Peyer's patch (tissue), 4 donors: ENCODE data around the gene BTBD16.

Experiments used
- POLR2A ChIP-seq, 2 donors: fragments of 450-650 bp; IDR thresholded peaks; one replicate each; pipeline ENCODE4 v1.5.1; 2017; ENCODE audit warnings: antibody characterized with exemption in 2 of 2, mild to moderate bottlenecking in 2 of 2, moderate library complexity in 2 of 2
- TF ChIP-seq, protein P1 (sequence below), 6 experiments: fragments of 450-650 bp in 4 of 6; fragments of 200-600 bp in 2 of 6; sonication (generic) in 1 of 6; IDR thresholded peaks; one replicate each; pipeline ENCODE4 v1.5.1; 2017 to 2019; ENCODE audit warnings: antibody characterized with exemption in 6 of 6, mild to moderate bottlenecking in 3 of 6, moderate library complexity in 1 of 6

DNA sequence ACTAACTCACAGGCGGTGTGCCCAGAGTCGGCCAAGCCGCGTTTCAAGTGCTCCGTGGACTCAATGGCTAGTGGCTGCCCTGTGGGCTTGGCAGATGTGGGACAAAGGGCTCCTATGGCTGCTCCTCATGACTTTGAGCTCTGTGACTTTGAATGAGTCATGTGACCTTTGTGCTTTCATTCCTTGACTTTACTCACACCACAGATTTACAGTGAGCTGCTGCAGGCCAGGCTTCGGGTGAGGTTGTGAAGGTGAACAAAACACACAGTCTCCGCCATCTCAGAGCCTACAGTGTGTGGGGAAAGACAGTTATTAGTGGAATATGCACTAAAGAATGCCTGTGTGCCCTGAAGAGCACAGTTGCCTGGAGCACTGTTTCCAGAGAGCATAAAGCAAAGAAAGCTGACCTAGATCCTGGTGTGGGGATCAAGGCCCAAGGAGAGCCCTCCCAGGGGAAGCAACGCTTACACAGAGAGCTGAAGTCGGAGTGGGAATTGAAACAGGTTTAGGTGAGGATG, 73.7 kb downstream of the BTBD16 start:
- TF ChIP-seq POLR2A (IDR thresholded peaks at IDR 0.05): peak in 1 of 2 donors; percentile 48
- TF ChIP-seq, protein P1, sequence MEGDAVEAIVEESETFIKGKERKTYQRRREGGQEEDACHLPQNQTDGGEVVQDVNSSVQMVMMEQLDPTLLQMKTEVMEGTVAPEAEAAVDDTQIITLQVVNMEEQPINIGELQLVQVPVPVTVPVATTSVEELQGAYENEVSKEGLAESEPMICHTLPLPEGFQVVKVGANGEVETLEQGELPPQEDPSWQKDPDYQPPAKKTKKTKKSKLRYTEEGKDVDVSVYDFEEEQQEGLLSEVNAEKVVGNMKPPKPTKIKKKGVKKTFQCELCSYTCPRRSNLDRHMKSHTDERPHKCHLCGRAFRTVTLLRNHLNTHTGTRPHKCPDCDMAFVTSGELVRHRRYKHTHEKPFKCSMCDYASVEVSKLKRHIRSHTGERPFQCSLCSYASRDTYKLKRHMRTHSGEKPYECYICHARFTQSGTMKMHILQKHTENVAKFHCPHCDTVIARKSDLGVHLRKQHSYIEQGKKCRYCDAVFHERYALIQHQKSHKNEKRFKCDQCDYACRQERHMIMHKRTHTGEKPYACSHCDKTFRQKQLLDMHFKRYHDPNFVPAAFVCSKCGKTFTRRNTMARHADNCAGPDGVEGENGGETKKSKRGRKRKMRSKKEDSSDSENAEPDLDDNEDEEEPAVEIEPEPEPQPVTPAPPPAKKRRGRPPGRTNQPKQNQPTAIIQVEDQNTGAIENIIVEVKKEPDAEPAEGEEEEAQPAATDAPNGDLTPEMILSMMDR (IDR thresholded peaks at IDR 0.05): no peak
